HUES64 (cell line): ENCODE results near the gene EYS. TPM values are rescaled to one million over a fixed set of nuclear protein-coding genes. Genes with fewer than 3 reads are reported as not detected.

ENCODE experiments used
- H3K27ac ChIP-seq: 2 replicates; pipeline ENCODE4 v1.7.0; 2013; ENCODE audit warnings: low read depth, low read length, inconsistent platforms
- H3K27me3 ChIP-seq: 2 replicates; pipeline ENCODE4 v1.6.1; 2013; ENCODE audit warnings: mild to moderate bottlenecking, low read length; ENCODE audit not compliant: insufficient read depth
- H3K36me3 ChIP-seq: 2 replicates; pipeline ENCODE4 v1.6.1; 2013; ENCODE audit warnings: mild to moderate bottlenecking, low read length; ENCODE audit not compliant: insufficient read depth
- H3K4me1 ChIP-seq: 2 replicates; pipeline ENCODE4 v1.6.1; 2013; ENCODE audit warnings: mild to moderate bottlenecking, low read length, moderate library complexity; ENCODE audit not compliant: insufficient read depth
- H3K4me3 ChIP-seq: 2 replicates; pipeline ENCODE4 v1.5.1; 2013; ENCODE audit warnings: mild to moderate bottlenecking, low read length, moderate library complexity
- H3K9ac ChIP-seq: 2 replicates; pipeline ENCODE4 v1.6.1; 2013; ENCODE audit warnings: mild to moderate bottlenecking, low read depth, low read length
- H3K9me3 ChIP-seq: 2 replicates; pipeline ENCODE4 v1.6.1; 2013; ENCODE audit warnings: low read depth, low read length; ENCODE audit not compliant: insufficient read depth
- WGBS: fragments of 150-250, 120-280 bp; methylation state at CpG from one replicate; pipeline ENCODE4 v1.1.7; 2013; ENCODE audit warnings: missing lambda C conversion rate; 5-methylcytosine and 5-hydroxymethylcytosine counted together
- polyA plus RNA-seq, 2 experiments: library from polyadenylated mRNA; stranded (reverse); fragments of 50-300 nt; gene quantifications; one replicate each; pipeline ENCODE4 v1.2.3, GENCODE V29; 2013

EYS gene
- 0.05 TPM for polyA plus RNA-seq (2013, experiment 1 of 2)
- polyA plus RNA-seq (2013, experiment 2 of 2), result 0.44 TPM

DNA sequence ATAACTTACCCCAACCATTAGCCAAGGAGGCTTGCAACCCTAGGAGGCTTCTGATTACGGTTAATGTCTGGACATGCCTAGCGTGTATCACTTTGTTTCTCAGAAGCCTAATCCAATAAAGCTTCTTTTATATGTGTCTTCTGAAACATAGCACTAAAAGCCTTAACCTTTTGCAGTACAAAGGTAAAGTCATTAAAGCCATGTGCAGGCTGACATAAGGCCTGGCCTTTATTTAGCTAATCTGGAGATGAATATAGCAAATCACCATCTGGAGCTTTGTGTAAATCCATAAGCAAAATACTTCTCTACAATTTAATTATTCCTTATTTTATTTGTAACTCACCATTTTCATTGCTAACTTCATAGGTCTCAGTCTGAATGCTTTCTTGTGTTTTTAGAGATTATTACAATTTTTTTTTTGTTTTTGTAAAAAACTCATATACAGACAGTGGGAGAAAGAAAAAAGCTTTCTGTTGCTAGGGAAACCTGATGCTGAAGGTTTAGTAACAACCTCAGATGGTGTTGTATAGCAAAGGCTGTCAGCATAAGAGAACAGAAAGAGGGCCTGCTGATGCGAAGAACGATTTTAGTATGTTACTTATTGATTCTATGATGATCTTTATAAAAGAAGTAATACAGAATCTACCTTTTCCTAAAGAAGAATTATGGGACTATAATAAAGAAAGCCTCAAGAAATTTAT, at the start of gene EYS:
EYS (minus strand) TSS at position 101 of the 701 bp plus-strand sequence. CDS start 211,816 bp downstream, outside the sequence.
- Histone ChIP-seq H3K4me3 (no peak within 1 kb of the TSS), H3K27ac (no peak within 1 kb of the TSS)
- WGBS, result 91% methylated on average over 4 of the region's 4 CpGs

DNA sequence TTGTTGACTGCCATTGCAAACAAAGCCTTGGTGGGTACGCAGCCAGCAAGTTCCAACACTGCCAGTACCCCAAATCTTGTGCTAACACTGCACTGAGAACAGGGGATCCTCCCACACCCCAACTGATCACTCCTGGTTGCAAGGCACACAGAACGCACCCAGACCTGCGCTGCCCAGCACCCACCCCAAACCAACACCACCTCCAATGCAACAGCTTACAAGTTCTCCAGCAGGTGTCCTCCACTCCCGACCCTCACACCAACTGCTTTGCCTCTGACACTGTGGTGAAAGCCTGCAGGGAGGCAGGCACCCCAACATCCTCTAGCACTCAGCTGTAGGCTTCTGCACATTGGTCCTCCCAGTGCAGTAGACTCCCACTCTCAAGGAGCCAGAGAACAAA, 39.3 kb upstream of the EYS start:
- H3K4me1 ChIP-seq, result no peaks in the 10 kb centered on the region
- WGBS, result 79% methylated on average over 4 of the region's 4 CpGs
- H3K27me3 ChIP-seq, result no peaks in the 10 kb centered on the region
- H3K4me3 ChIP-seq, result no peak overlapping the region
- no peaks in the 10 kb centered on the region for H3K9me3 ChIP-seq
- H3K9ac ChIP-seq, result no peak overlapping the region
- H3K27ac ChIP-seq, result no peak overlapping the region
- H3K36me3 ChIP-seq, result no peaks in the 10 kb centered on the region

More for the DNA sequence above, at the start of gene EYS:
- Histone ChIP-seq H3K9me3 (no peaks in the 10 kb centered on the region), H3K27me3 (no peaks in the 10 kb centered on the region), H3K9ac (no peak within 1 kb of the TSS), H3K4me1 (peaks cover 11% of the 10 kb centered on the region; the same call in 1 of the 2 replicates), H3K36me3 (no peaks in the 10 kb centered on the region)

GRCh38 chr6:65745614-65746013, 38.6 kb upstream of the EYS start:
- Histone ChIP-seq H3K9ac (no peak overlapping the region), H3K36me3 (no peaks in the 10 kb centered on the region), H3K4me1 (no peaks in the 10 kb centered on the region), H3K27me3 (no peaks in the 10 kb centered on the region), H3K27ac (no peak overlapping the region), H3K4me3 (no peak overlapping the region), H3K9me3 (no peaks in the 10 kb centered on the region)
- WGBS, result 95% methylated on average over 2 of the region's 2 CpGs

DNA sequence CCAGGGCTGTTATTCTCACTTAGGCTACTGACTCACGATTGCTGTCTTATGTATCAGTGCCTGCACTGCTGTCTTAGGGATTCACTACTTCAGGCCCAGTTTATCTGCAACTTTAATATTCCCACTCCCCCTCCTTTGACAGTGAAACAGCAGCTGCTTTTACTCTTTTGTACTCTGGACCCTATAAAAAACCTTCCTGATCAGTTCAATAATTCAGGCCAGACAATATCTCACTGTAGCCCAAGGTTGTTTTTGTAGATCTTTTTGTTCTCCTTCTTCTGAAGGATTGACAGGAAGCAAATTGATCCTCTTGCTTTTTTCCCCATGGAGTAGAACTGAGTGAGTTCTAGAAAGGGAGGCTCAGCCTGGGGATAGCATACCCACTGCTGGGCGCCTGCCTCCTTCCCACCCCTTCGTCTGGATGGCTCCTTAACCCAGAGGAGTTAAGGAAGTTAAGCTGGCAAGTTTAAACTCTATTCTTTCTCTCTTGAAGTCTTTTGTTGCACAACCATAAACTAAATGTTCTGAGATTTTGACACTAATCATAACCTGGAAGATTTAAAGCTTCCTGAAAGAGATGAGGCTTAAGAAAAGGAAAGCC, 22.0 kb upstream of the EYS start:
- 61% methylated on average over 3 of the region's 3 CpGs for WGBS
- Histone ChIP-seq H3K4me1 (no peaks in the 10 kb centered on the region), H3K9me3 (no peaks in the 10 kb centered on the region), H3K36me3 (no peaks in the 10 kb centered on the region), H3K9ac (no peak overlapping the region), H3K4me3 (no peak overlapping the region), H3K27ac (no peak overlapping the region), H3K27me3 (no peaks in the 10 kb centered on the region)

DNA sequence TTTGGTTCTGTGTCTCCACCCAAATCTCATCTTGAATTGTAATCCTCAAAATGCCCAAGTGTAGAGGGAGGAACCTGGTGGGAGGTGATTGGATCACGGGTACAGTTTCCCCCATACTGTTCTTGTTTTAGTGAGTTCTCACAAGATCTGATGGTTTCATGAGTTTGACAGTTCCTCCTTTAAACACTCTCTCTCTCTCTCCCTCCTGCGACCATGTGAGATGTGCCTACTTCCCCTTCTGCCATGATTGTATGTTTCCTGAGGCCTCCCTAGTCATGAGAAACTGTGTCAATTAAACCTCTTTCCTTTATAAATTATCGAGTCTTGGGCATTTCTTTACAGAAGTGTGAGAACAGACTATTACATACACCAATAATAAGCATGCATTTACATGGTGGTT, 12.1 kb upstream of the EYS start:
- WGBS, result 93% methylated on average over 2 of the region's 3 CpGs

DNA sequence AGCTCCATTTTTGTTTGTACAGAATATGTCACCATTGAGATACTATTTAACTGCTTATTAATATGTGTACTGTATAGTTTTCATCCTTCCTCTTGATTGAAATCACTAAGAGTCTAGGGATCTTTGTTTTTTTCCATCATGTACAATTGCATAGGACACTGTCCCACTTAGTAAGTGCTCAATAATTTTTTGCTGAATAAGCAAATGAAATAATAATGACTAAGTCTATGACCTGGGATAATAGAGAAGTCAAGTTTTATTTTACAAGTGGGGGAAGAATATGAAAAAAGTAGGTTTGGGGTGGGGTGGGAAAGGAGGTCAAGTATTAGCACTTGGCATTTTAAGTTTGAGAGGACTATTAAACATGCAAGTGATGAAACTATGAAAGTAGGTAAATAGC, 4.5 kb upstream of the EYS start:
- Histone ChIP-seq H3K27me3 (no peaks in the 10 kb centered on the region), H3K36me3 (no peaks in the 10 kb centered on the region), H3K27ac (no peak overlapping the region), H3K9ac (no peak overlapping the region), H3K4me1 (peaks cover 9% of the 10 kb centered on the region; the same call in 1 of the 2 replicates), H3K4me3 (no peak overlapping the region), H3K9me3 (no peaks in the 10 kb centered on the region)

More for the DNA sequence above, 12.1 kb upstream of the EYS start:
- Histone ChIP-seq H3K9me3 (no peaks in the 10 kb centered on the region), H3K9ac (no peak overlapping the region), H3K27ac (no peak overlapping the region), H3K4me3 (no peak overlapping the region), H3K27me3 (no peaks in the 10 kb centered on the region), H3K4me1 (no peaks in the 10 kb centered on the region), H3K36me3 (no peaks in the 10 kb centered on the region)

GRCh38 chr6:65709099-65709830, 2.2 kb upstream of the EYS start:
- Histone ChIP-seq H3K4me3 (no peak overlapping the region), H3K27ac (no peak overlapping the region), H3K36me3 (no peaks in the 10 kb centered on the region), H3K27me3 (no peaks in the 10 kb centered on the region), H3K9me3 (no peaks in the 10 kb centered on the region), H3K9ac (no peak overlapping the region), H3K4me1 (peaks cover 11% of the 10 kb centered on the region; the same call in 1 of the 2 replicates)
- WGBS, result 100% methylated on average over 5 of the region's 5 CpGs

GRCh38 chr6:65708162-65708561, 1.1 kb upstream of the EYS start:
- Histone ChIP-seq H3K27me3 (no peaks in the 10 kb centered on the region), H3K4me3 (no peak overlapping the region), H3K4me1 (peaks cover 11% of the 10 kb centered on the region; the same call in 1 of the 2 replicates), H3K36me3 (no peaks in the 10 kb centered on the region), H3K9ac (no peak overlapping the region), H3K27ac (no peak overlapping the region), H3K9me3 (no peaks in the 10 kb centered on the region)
- WGBS, result 95% methylated on average over 1 of the region's 1 CpG

DNA sequence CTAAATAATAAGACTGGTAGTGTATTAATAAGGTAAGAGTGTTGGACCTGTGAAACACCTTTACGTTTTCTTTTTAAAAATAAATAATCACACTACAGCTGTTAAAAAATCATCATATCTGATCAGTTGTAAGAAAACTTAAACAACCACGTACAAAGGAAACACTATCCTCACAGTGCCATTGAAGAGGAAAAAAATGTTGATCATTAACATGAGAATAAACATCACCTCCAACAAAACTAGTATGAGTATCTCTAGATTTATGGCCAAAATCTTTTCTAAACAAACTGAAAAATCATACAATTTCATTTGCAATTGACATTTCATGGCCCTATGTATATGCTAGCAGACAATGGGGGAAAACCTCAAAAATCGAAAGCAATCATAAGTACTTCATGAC, 590 bp downstream of the EYS start:
- no peaks in the 10 kb centered on the region for H3K9me3 ChIP-seq
- H3K4me1 ChIP-seq, result peaks cover 11% of the 10 kb centered on the region; the same call in 1 of the 2 replicates
- no peaks in the 10 kb centered on the region for H3K36me3 ChIP-seq
- no peak overlapping the region for H3K4me3 ChIP-seq
- no peak overlapping the region for H3K27ac ChIP-seq
- WGBS, result 76% methylated on average over 2 of the region's 3 CpGs
- no peak overlapping the region for H3K9ac ChIP-seq
- H3K27me3 ChIP-seq, result no peaks in the 10 kb centered on the region

DNA sequence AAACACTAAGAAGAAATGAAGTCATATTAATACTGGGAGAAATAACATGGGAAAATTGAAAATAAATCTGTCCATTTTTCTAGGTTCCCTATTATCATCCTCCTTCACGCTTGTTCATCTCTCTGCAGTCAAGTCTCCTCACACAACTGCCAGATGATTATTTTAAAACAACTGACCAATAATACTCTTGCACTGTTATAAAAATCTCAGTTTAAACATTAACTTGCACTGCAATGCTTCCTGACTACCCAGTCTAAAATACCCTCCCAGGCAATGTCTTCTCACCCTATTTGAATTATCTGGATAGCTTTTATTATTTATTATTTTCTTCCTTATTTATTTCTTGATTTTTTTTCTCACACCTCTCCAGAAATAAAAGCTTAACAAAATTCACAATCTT, 5.7 kb downstream of the EYS start:
- no peak overlapping the region for H3K27ac ChIP-seq
- no peak overlapping the region for H3K9ac ChIP-seq
- WGBS, result 94% methylated on average over 1 of the region's 1 CpG
- H3K4me1 ChIP-seq, result 0 out of 2 replicates have a peak, but pooled peaks cover under 1% of the 10 kb centered on the region
- H3K36me3 ChIP-seq, result no peaks in the 10 kb centered on the region
- no peaks in the 10 kb centered on the region for H3K9me3 ChIP-seq
- H3K27me3 ChIP-seq, result no peaks in the 10 kb centered on the region
- no peak overlapping the region for H3K4me3 ChIP-seq

DNA sequence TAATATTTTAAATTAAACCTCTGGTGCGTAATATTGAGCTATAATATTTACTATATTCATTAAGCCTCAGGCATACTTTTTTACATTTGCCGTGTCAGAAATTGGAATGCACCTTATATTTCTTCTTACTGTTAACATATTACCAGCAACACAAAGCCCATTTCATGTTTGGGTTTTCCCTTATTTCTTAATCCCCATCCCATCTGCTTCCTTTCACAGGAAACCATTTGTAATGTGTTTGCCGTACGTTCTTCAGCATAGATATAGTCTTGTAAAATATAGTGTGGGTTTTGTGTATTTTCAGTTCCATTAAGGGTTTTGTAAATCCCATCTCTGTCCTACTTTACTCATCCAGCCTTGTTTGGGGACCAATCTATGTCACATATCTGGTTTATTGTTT, 6.5 kb downstream of the EYS start:
- no peak overlapping the region for H3K9ac ChIP-seq
- no peaks in the 10 kb centered on the region for H3K27me3 ChIP-seq
- H3K36me3 ChIP-seq, result no peaks in the 10 kb centered on the region
- no peaks in the 10 kb centered on the region for H3K4me1 ChIP-seq
- no peak overlapping the region for H3K4me3 ChIP-seq
- H3K9me3 ChIP-seq, result no peaks in the 10 kb centered on the region
- no peak overlapping the region for H3K27ac ChIP-seq
- WGBS, result 99% methylated on average over 2 of the region's 4 CpGs
